Subcutaneous adipose tissue (tissue), 4 donors: ENCODE data around the gene FOSL2. TPM values are rescaled to one million over a fixed set of nuclear protein-coding genes. Genes with fewer than 3 reads are reported as not detected.

Experiments used
- total RNA-seq, 4 donors: library from RNA; depleted of rRNA; stranded (reverse); fragments of >200 nt; gene quantifications; one replicate each; pipeline ENCODE4 v1.1.0, GENCODE V29; 2016
- TF ChIP-seq, protein P1 (sequence below): fragments of 450-650 bp; IDR thresholded peaks from one replicate; pipeline ENCODE4 v1.5.1; 2016; ENCODE audit warnings: low read depth, mild to moderate bottlenecking, control low read depth, antibody characterized with exemption, moderate library complexity

FOSL2 gene
- total RNA-seq, 4 donors from 2014 or later: 69.7 to 137 (median 110) TPM

DNA sequence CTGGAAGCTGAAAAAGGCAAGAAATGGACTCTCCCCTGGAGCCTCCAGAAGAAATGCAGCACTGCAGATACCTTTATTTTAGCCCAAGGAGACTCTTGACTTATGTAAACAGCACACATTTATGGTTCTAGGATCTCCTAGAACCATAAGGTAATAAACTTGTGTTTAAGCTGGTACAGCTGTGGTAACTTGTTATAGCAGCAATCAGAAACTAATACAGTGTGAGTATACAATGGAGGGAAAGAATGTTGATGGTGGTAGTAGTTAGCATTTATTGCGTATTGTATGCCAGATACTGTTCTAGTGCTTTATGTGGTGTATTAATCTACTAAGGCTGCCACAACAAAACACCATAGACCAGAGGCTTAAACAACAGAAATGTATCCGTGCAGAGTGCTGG is 40.6 kb downstream of the FOSL2 start:
- TF ChIP-seq, protein P1, sequence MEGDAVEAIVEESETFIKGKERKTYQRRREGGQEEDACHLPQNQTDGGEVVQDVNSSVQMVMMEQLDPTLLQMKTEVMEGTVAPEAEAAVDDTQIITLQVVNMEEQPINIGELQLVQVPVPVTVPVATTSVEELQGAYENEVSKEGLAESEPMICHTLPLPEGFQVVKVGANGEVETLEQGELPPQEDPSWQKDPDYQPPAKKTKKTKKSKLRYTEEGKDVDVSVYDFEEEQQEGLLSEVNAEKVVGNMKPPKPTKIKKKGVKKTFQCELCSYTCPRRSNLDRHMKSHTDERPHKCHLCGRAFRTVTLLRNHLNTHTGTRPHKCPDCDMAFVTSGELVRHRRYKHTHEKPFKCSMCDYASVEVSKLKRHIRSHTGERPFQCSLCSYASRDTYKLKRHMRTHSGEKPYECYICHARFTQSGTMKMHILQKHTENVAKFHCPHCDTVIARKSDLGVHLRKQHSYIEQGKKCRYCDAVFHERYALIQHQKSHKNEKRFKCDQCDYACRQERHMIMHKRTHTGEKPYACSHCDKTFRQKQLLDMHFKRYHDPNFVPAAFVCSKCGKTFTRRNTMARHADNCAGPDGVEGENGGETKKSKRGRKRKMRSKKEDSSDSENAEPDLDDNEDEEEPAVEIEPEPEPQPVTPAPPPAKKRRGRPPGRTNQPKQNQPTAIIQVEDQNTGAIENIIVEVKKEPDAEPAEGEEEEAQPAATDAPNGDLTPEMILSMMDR: no peak

DNA sequence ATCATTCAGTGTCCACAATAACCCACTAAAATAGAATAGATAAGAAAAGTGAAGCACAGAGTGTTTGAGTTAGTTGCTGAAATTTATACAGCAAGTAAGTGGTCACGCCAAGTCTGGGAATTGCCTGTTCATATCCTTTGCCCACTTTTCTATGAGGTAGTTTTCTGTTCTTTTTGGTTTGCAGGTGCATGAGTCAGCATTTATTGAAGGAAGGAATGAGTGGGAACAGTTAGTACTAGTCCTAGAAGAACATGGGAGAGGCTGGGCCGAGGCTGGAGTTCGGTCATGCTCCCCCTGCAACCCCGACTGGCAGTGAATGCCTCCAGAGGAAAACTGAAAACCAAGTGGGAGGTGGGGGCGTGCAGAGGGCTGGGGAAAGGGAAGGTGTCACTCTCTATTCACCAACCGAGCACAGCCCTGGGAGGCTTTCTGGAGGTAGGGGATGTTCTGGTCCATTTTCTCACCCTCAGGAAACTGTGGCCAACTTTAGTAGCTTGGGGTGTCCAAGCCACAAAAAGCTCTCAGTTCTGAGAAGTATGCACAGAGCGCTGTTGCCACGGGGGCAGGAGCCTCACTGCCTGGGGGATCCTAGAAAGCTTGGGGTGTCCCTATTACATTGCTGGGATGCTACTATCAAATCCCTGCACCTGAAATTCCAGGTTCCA is 41.4 kb downstream of the FOSL2 start:
- TF ChIP-seq, protein P1: no peak

DNA sequence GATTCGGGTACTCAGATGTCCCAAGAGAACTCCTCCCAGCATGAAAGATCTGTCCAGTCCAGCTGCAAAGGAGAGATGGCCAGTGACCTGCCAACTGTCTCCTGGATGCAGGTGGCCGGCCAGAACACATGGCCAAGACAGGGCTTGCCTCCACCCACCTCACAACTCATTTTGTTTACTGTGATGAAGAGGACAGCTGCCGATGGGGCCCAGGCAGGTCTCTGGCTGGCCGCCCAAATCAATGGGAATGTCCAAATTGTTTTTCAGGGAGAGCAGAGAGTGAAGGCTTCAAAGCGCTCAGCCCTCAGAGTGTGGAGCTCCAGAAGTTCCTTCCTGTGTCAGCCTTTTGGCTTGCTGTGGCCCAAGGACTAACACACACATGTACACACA is 41.9 kb downstream of the FOSL2 start:
- TF ChIP-seq, protein P1: no peak

DNA sequence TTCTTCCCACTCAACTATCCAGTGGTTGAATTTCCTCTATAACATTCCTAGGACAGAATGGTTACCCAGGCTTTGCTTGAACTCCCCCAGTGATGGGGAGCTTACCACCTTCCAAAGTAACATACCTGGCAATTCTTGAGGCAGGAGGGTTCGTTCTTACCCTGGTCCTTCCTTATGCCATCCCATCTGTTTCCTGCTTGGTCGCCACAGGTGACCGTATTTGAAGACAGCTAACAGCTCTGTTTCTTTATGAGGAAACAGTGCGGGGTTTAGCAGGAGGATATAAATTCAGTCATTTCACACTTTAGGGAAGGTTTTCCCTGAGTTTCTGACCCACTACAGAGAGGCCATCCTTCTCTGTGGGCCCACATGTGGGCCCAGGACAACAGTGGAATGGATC is 42.6 kb downstream of the FOSL2 start:
- TF ChIP-seq, protein P1: no peak

DNA sequence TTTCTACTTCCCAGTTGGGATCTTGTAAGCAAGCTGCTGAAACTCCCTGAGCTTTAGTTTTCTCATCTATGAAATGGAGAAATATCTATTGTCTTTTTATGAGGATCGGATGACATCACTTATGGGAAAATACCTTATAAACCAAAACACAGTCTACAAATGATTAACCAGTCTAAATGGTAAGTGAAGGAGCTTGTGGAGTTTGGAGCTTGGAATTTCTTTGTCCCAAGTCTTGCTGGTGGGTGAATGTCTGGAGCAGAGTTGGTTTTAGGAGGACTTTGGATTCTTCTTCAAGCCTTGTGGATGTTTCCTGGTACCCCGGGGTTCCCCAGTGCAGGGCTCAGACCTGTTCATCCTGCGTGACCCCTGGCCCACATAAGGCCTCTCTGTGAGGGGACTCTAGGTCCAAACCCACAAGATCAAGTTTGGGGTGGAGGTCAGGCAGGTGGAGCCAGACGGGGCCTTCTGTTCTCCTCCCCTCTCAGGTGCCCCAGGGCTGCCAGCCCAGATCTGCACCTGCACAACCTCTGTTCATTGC is 43.2 kb downstream of the FOSL2 start:
- TF ChIP-seq, protein P1: no peak

DNA sequence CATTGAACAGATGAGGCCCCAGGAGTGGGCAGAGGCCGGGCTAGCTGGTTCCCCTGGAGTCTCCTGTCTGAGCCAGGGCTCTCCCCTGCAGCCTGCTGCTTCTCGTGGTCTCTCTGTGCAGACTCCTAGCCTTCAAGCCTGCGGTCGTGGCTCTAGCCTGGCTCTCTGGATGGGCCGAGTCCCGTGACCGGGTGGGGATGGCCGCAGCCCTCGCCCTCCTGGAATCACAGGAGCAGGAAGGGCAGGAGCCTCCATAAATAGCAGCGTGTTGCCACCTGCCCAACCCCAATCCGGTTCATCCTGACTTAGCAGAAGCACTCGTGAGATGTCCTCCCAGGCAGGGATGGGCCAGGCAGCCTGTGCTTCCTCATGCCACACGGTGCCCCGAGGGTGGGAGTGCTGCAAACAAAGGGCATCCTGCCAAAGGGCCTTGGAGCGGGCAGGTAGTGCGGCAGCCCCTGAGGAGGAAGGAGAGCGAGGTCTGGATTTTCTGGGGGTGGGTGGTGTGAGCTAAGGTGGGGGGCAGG is 43.9 kb downstream of the FOSL2 start:
- TF ChIP-seq, protein P1: no peak

DNA sequence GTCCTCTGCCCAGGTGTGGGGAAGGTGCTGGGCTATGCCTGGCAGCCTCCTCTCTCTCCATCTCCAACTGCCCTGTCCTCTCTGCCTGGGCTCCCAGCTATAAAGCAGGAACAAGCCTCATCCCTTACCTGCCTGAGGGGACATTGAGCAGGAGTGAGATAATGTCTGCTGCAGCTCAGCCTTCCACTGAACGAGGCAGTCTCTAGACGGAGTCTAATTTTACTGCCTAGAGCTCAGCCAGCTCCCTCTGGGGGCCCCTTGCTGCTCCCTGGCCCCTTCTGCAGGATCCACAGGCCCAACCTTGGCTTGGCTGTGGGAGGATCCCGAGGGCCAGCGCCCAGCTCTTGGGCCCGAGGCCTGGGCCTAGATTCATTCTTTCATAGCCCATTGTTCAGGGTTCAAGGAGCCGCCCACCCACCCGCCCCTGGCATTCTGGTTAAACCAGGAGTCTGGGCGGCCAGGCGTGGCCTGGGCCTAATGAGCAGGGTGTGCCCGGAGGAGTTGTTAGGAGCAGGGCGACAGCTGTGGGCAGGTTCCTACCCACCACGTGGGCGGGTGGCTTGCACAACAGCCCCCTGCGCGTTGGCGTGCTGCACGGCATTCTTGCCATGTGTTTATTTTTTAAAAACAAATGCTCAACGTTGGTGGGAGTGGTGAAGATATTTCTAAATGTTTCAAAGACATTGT is 44.6 kb downstream of the FOSL2 start:
- TF ChIP-seq, protein P1: no peak
